Peyer's patch (tissue), 4 donors: ENCODE measurements around the gene PDCD4.

Source experiments
- POLR2A ChIP-seq, 2 donors: fragments of 450-650 bp; IDR thresholded peaks; one replicate each; pipeline ENCODE4 v1.5.1; 2017; ENCODE audit warnings: antibody characterized with exemption in 2 of 2, mild to moderate bottlenecking in 2 of 2, moderate library complexity in 2 of 2
- TF ChIP-seq, protein P1 (sequence below), 6 experiments: fragments of 450-650 bp in 4 of 6; fragments of 200-600 bp in 2 of 6; sonication (generic) in 1 of 6; IDR thresholded peaks; one replicate each; pipeline ENCODE4 v1.5.1; 2017 to 2019; ENCODE audit warnings: antibody characterized with exemption in 6 of 6, mild to moderate bottlenecking in 3 of 6, moderate library complexity in 1 of 6

DNA sequence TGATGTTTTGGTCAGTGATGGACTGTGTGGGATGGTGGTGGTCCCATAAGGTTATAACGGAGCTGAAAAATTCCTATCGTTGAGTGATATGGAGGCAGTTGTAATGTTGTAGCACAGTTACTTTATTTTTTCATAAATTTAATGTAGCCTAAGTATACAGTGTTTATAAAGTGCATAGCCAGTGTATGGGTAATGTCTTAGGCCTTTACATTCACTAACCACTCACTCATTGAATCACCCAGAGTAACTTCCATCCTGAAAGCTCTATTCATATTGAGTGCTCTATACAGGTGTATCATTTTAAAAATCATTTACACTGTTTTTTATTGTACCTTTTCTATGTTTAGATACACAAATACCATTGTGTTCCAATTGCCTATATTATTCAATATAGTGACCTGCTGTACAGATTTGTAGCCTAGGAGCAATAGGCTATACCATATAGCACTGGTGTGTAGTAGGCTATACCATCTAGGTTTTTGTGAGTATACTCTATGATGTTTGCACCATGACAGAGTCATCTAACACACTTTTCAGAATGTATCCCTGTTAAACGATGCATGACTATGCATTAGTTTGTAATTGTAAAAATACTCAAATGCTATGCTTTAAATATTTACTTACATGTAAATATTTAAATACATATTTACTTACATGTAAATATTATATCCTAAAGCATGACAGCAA lies 21.0 kb downstream of the PDCD4 start:
- TF ChIP-seq, protein P1, sequence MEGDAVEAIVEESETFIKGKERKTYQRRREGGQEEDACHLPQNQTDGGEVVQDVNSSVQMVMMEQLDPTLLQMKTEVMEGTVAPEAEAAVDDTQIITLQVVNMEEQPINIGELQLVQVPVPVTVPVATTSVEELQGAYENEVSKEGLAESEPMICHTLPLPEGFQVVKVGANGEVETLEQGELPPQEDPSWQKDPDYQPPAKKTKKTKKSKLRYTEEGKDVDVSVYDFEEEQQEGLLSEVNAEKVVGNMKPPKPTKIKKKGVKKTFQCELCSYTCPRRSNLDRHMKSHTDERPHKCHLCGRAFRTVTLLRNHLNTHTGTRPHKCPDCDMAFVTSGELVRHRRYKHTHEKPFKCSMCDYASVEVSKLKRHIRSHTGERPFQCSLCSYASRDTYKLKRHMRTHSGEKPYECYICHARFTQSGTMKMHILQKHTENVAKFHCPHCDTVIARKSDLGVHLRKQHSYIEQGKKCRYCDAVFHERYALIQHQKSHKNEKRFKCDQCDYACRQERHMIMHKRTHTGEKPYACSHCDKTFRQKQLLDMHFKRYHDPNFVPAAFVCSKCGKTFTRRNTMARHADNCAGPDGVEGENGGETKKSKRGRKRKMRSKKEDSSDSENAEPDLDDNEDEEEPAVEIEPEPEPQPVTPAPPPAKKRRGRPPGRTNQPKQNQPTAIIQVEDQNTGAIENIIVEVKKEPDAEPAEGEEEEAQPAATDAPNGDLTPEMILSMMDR (IDR thresholded peaks at IDR 0.05), result no peak
- TF ChIP-seq POLR2A (IDR thresholded peaks at IDR 0.05), result no peak
